A549 (cell line): Measurements from ENCODE around the gene TRIM4. TPM values are rescaled to one million over a fixed set of nuclear protein-coding genes. Genes with fewer than 3 reads are reported as not detected.

Experiments used
- ATAC-seq, 2 experiments: fragments of 200-7000 bp in 1 of 2; fragments of >200 bp in 1 of 2; cut with Nextera tagmentation in 1 of 2; cut with Tn5 transposase in 1 of 2; 3 replicates each; pipeline versions ENCODE4 v1.8.0 to v1.9.1; 2018 to 2020; ENCODE audit warnings: mild to moderate bottlenecking in 1 of 2, moderate library complexity in 1 of 2
- CTCF ChIA-PET: fragments of 300-600 bp; sonication (Branson Sonifier 250); formaldehyde crosslinking; extraction: SDS; loops from one replicate; lab custom pipeline; 2021; ENCODE audit warnings: antibody characterized with exemption, inconsistent platforms; lab: Yijun Ruan, JAX
- POLR2A ChIA-PET: fragments of 350-600 bp; formaldehyde crosslinking; extraction: SDS; loops from one replicate; lab custom pipeline; 2021; ENCODE audit warnings: antibody characterized with exemption, inconsistent platforms; lab: Yijun Ruan, JAX
- DNase-seq, 2 experiments: peaks; one replicate each; pipeline versions ENCODE4 v3.0.0 to v3.0.0-alpha.2; 2011 to 2016; ENCODE audit warnings: low read depth in 1 of 2, low spot score in 1 of 2
- FAIRE-seq: peaks from 2 replicates; lab custom pipeline; 2011; peaks lifted over from hg19 to GRCh38; lab: Jason Lieb, UNC
- H3K27ac ChIP-seq, 2 experiments: fragments of >200 bp; sonication (Bioruptor Twin); formaldehyde crosslinking; 3 replicates each; pipeline ENCODE4 v1.5.1; 2016 to 2017
- H3K4me1 ChIP-seq: fragments of >200 bp; sonication (Bioruptor Twin); formaldehyde crosslinking; 3 replicates; pipeline ENCODE4 v1.6.1; 2016
- H3K4me2 ChIP-seq: fragments of >200 bp; sonication (Bioruptor Twin); formaldehyde crosslinking; 3 replicates; pipeline ENCODE4 v1.6.1; 2016
- H3K4me3 ChIP-seq: fragments of >200 bp; sonication (Bioruptor Twin); formaldehyde crosslinking; 3 replicates; pipeline ENCODE4 v1.5.1; 2016
- H3K9me3 ChIP-seq: fragments of >200 bp; sonication (Bioruptor Twin); formaldehyde crosslinking; 3 replicates; pipeline ENCODE4 v1.6.1; 2016
- BCL3 ChIP-seq: fragments of >200 bp; sonication (Bioruptor Twin); formaldehyde crosslinking; IDR thresholded peaks from 3 replicates; pipeline ENCODE4 v1.6.1; 2016
- BHLHE40 ChIP-seq: IDR thresholded peaks from 2 replicates; pipeline ENCODE4 v1.6.1; 2012; ENCODE audit warnings: low read depth, low read length, inconsistent platforms
- CBX8 ChIP-seq: fragments of 200-600 bp; sonication (generic); IDR thresholded peaks from 2 replicates; pipeline ENCODE4 v1.6.1; 2016
- CHD4 ChIP-seq: fragments of 200-600 bp; sonication (generic); IDR thresholded peaks from 2 replicates; pipeline ENCODE4 v1.6.1; 2016; ENCODE audit warnings: antibody characterized with exemption, mild to moderate bottlenecking, borderline replicate concordance
- CTCF ChIP-seq: fragments of >200 bp; sonication (Bioruptor Twin); formaldehyde crosslinking; IDR thresholded peaks from 3 replicates; pipeline ENCODE4 v1.5.1; 2016
- EP300 ChIP-seq, 2 experiments: fragments of >200 bp; sonication (Bioruptor Twin); formaldehyde crosslinking; IDR thresholded peaks; 2 replicates in 1 of 2; 3 replicates in 1 of 2; pipeline ENCODE4 v1.6.1; 2016 to 2017
- FOXS1 ChIP-seq: fragments of 250-450 bp; sonication (Bioruptor Pico); IDR thresholded peaks from 2 replicates; pipeline ENCODE4 v1.5.0; 2020; ENCODE audit warnings: mild to moderate bottlenecking, moderate library complexity
- HEYL ChIP-seq: fragments of 250-450 bp; sonication (Bioruptor Pico); IDR thresholded peaks from 2 replicates; pipeline ENCODE4 v1.8.0; 2021; ENCODE audit warnings: mild to moderate bottlenecking, moderate library complexity
- KDM1A ChIP-seq: fragments of 200-600 bp; sonication (generic); IDR thresholded peaks from 2 replicates; pipeline ENCODE4 v1.6.1; 2016; ENCODE audit warnings: low read depth, mild to moderate bottlenecking
- MAX ChIP-seq: IDR thresholded peaks from 2 replicates; pipeline ENCODE4 v1.6.1; 2012
- PBX3 ChIP-seq: IDR thresholded peaks from 2 replicates; pipeline ENCODE4 v1.6.1; 2012
- RARB ChIP-seq: fragments of 250-450 bp; sonication (Bioruptor Pico); IDR thresholded peaks from 2 replicates; pipeline ENCODE4 v1.8.0; 2021; ENCODE audit warnings: mild to moderate bottlenecking, moderate library complexity
- REST ChIP-seq: fragments of 200-600 bp; sonication (generic); IDR thresholded peaks from 2 replicates; pipeline ENCODE4 v1.6.1; 2016; ENCODE audit warnings: antibody characterized with exemption, mild to moderate bottlenecking, moderate library complexity
- RNF2 ChIP-seq: fragments of 200-600 bp; sonication (generic); IDR thresholded peaks from 2 replicates; pipeline ENCODE4 v1.6.1; 2016; ENCODE audit warnings: low read depth, mild to moderate bottlenecking, antibody characterized with exemption, moderate library complexity, borderline replicate concordance
- SMC3 ChIP-seq: fragments of >200 bp; sonication (Bioruptor Twin); formaldehyde crosslinking; IDR thresholded peaks from 3 replicates; pipeline ENCODE4 v1.6.1; 2018; ENCODE audit warnings: inconsistent platforms
- SREBF2 ChIP-seq: fragments of 450-650 bp; IDR thresholded peaks from 2 replicates; pipeline ENCODE4 v1.6.1; 2014; ENCODE audit warnings: mild to moderate bottlenecking, moderate library complexity
- TFCP2L1 ChIP-seq: fragments of 250-450 bp; sonication (Bioruptor Pico); IDR thresholded peaks from 2 replicates; pipeline ENCODE4 v1.5.0; 2021; ENCODE audit warnings: mild to moderate bottlenecking
- TP53 ChIP-seq: fragments of 250-450 bp; sonication (Bioruptor Pico); IDR thresholded peaks from 2 replicates; pipeline ENCODE4 v1.5.0; 2021; ENCODE audit warnings: mild to moderate bottlenecking, moderate library complexity
- ZC3H11A ChIP-seq: fragments of 450-650 bp; IDR thresholded peaks from 2 replicates; pipeline ENCODE4 v1.6.1; 2014; ENCODE audit warnings: antibody characterized with exemption, mild to moderate bottlenecking
- WGBS: methylation state at CpG from one replicate; pipeline ENCODE4 v1.1.6; 2017; ENCODE audit errors: missing lambda C conversion rate; 5-methylcytosine and 5-hydroxymethylcytosine counted together
- polyA plus RNA-seq, 4 experiments: library from polyadenylated mRNA; depleted of rRNA in 3 of 4; stranded (reverse); fragments of >200 nt; fragmentation: RNase III in 1 of 4; extraction: RNeasy Plus Mini Kit Qiagen cat#74134 plus additional on column Dnase treatment in 1 of 4; gene quantifications; 2 replicates in 3 of 4; 3 replicates in 1 of 4; pipeline ENCODE4 v1.2.3, GENCODE V29; 2011 to 2017

TRIM4 gene
- polyA plus RNA-seq, 2 of the 4 experiments (the other 2 are of a cell fraction) = 25.6 to 33.8 TPM

GRCh38 chr7:99901581-99901980 lies 17.7 kb downstream of the TRIM4 start:
- Histone ChIP-seq H3K9me3 (no peaks in the 10 kb centered on the region), H3K27ac (no peak overlapping the region), H3K4me2 (no peak overlapping the region), H3K4me3 (no peak overlapping the region), H3K4me1 (no peaks in the 10 kb centered on the region)
- ChIA-PET POLR2A (no interaction called here), CTCF (interaction anchor here (1.7 kb wide), 1 partner anchor 17 kb away, joined by 3 read pairs; no protein-coding TSS in a partner anchor)
- ATAC-seq (no peak), FAIRE-seq (no peak), DNase-seq (no peak)
- 94% methylated on average over 10 of the region's 10 CpGs for WGBS
- no peak for TF ChIP-seq EP300 (IDR thresholded peaks at IDR 0.05)
- TF ChIP-seq CBX8 = no peak
- TF ChIP-seq FOXS1 (CRISPR knock-in tag) = no peak
- no peak for TF ChIP-seq HEYL (CRISPR knock-in tag)
- no peak for TF ChIP-seq SMC3
- no peak for TF ChIP-seq PBX3

- CTCF ChIA-PET = no interaction called here
- FAIRE-seq = no peak
Measured at GRCh38 chr7:99899830-99900519, 19.4 kb downstream of the TRIM4 start.

GRCh38 chr7:99898836-99899235 lies 20.5 kb downstream of the TRIM4 start:
- FAIRE-seq (no peak), ATAC-seq (peak; percentile 21 to 34; a peak in 2 of 6 replicates), DNase-seq (no peak)
- H3K27ac ChIP-seq = no peak overlapping the region
- POLR2A ChIA-PET = no interaction called here
- no peak for TF ChIP-seq TP53 (CRISPR knock-in tag)
- TF ChIP-seq REST = no peak
- no peak for TF ChIP-seq RNF2
- no peak for TF ChIP-seq ZC3H11A
- TF ChIP-seq BCL3 = no peak
- no peak for TF ChIP-seq CTCF
- no peak overlapping the region for H3K4me2 ChIP-seq
- H3K4me1 ChIP-seq = no peaks in the 10 kb centered on the region
- CTCF ChIA-PET = no interaction called here
- H3K9me3 ChIP-seq = no peaks in the 10 kb centered on the region
- H3K4me3 ChIP-seq = no peak overlapping the region
- 89% methylated on average over 3 of the region's 3 CpGs for WGBS

More at GRCh38 chr7:99899830-99900519, 19.4 kb downstream of the TRIM4 start:
- no peak overlapping the region for H3K4me2 ChIP-seq
- H3K27ac ChIP-seq = no peak overlapping the region
- whole genome bisulfite sequencing = 91% methylated on average over 6 of the region's 6 CpGs
- TF ChIP-seq SMC3 (no peak), MAX (no peak), KDM1A (no peak), TFCP2L1 (CRISPR knock-in tag) (no peak), SREBF2 (no peak), BHLHE40 (no peak), RARB (CRISPR knock-in tag) (no peak), CHD4 (no peak)
- no peaks in the 10 kb centered on the region for H3K4me1 ChIP-seq
- H3K9me3 ChIP-seq = no peaks in the 10 kb centered on the region
- no peak overlapping the region for H3K4me3 ChIP-seq
- DNase-seq (no peak), ATAC-seq (no peak)
- POLR2A ChIA-PET = no interaction called here
